HG02571 (cell line): ENCODE results near the gene TOM1.

Experiments used
- ATAC-seq: cut with Tn5 transposase; IDR thresholded peaks from one replicate; pipeline ENCODE4 v1.9.1; 2021; ENCODE audit warnings: mild to moderate bottlenecking, moderate library complexity; ENCODE audit not compliant: unreplicated experiment

Gene TOM1

GRCh38 chr22:35299673-35300499 lies at the start of gene TOM1:
TOM1 (plus strand) TSS chr22:35299894; CDS start chr22:35299929, 35 bp downstream.
- peak; percentile 93 for ATAC-seq

- no peak for ATAC-seq
Observed at GRCh38 chr22:35250156-35250555, 49.5 kb upstream of the TOM1 start.

- ATAC-seq = no peak
Observed at GRCh38 chr22:35253946-35254345, 45.7 kb upstream of the TOM1 start.

- peak; percentile 14 for ATAC-seq
Observed at GRCh38 chr22:35257002-35257320, 42.7 kb upstream of the TOM1 start.

- ATAC-seq = peak; percentile 86
Observed at GRCh38 chr22:35257321-35258190, 42.1 kb upstream of the TOM1 start, which contains the start of gene HMGXB4. HMGXB4 (plus strand) TSS chr22:35257493; CDS start chr22:35262391, 4,898 bp downstream.

GRCh38 chr22:35258191-35258988 lies 41.3 kb upstream of the TOM1 start:
- ATAC-seq = no peak

- ATAC-seq = no peak
Observed at GRCh38 chr22:35264986-35265385, 34.7 kb upstream of the TOM1 start.

- no peak for ATAC-seq
Observed at GRCh38 chr22:35266277-35266676, 33.4 kb upstream of the TOM1 start.

- ATAC-seq = no peak
Observed at GRCh38 chr22:35269630-35270029, 30.1 kb upstream of the TOM1 start.

- no peak for ATAC-seq
Observed at GRCh38 chr22:35274154-35274871, 25.4 kb upstream of the TOM1 start.

GRCh38 chr22:35275580-35275979 lies 24.1 kb upstream of the TOM1 start:
- no peak for ATAC-seq

- ATAC-seq = no peak
Observed at GRCh38 chr22:35276019-35276418, 23.7 kb upstream of the TOM1 start.

GRCh38 chr22:35288116-35288515 lies 11.6 kb upstream of the TOM1 start:
- no peak for ATAC-seq

GRCh38 chr22:35292786-35293185 lies 6.9 kb upstream of the TOM1 start:
- ATAC-seq = no peak

- no peak for ATAC-seq
Observed at GRCh38 chr22:35296051-35296450, 3.6 kb upstream of the TOM1 start.

- peak; percentile 2 for ATAC-seq
Observed at GRCh38 chr22:35299217-35299672, 449 bp upstream of the TOM1 start.

GRCh38 chr22:35301372-35301874 lies 1.7 kb downstream of the TOM1 start:
- ATAC-seq = no peak

GRCh38 chr22:35303029-35303624 lies 3.4 kb downstream of the TOM1 start:
- ATAC-seq = no peak

GRCh38 chr22:35305525-35306070 lies 5.9 kb downstream of the TOM1 start:
- no peak for ATAC-seq
